Measurements from ENCODE around the gene BICDL2.

DNA sequence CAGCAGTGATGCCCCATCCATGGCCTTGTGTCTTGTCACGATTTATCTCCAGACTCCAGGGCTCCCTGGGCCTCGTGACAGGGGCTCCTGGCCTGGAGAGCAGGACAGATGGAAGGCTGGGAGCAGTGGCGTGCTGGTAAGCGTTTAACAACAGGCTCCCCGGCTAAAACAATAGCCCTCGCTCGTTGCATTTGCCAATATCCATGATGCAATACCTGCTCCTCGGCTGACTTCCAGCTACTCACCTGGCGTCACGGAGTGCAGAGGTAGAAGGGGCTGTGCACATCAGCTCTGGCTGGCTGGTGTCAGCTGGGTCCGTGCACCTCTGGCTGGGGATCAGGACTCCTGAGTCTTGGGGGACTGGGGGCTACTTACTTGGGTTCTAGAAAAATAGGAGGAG lies 1.5 kb upstream of the BICDL2 start:
- TF ChIP-seq, protein P1, sequence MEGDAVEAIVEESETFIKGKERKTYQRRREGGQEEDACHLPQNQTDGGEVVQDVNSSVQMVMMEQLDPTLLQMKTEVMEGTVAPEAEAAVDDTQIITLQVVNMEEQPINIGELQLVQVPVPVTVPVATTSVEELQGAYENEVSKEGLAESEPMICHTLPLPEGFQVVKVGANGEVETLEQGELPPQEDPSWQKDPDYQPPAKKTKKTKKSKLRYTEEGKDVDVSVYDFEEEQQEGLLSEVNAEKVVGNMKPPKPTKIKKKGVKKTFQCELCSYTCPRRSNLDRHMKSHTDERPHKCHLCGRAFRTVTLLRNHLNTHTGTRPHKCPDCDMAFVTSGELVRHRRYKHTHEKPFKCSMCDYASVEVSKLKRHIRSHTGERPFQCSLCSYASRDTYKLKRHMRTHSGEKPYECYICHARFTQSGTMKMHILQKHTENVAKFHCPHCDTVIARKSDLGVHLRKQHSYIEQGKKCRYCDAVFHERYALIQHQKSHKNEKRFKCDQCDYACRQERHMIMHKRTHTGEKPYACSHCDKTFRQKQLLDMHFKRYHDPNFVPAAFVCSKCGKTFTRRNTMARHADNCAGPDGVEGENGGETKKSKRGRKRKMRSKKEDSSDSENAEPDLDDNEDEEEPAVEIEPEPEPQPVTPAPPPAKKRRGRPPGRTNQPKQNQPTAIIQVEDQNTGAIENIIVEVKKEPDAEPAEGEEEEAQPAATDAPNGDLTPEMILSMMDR (conservative IDR thresholded peaks at IDR 0.05; ENCODE audit: low read length), result no peak
- no peak for TF ChIP-seq EZH2phosphoT487 (IDR thresholded peaks at IDR 0.05; ENCODE audit: borderline replicate concordance)

All from Loucy (cell line).